ENCODE results near the gene DACH1. TPM values are rescaled to one million over a fixed set of nuclear protein-coding genes. Genes with fewer than 3 reads are reported as not detected.

Gene DACH1
- total and polyA plus RNA-seq, 2 of the 8 experiments (the other 6 are each of a cell fraction or from before 2014, with no cell fraction given): 0.12 to 0.67 TPM

DNA sequence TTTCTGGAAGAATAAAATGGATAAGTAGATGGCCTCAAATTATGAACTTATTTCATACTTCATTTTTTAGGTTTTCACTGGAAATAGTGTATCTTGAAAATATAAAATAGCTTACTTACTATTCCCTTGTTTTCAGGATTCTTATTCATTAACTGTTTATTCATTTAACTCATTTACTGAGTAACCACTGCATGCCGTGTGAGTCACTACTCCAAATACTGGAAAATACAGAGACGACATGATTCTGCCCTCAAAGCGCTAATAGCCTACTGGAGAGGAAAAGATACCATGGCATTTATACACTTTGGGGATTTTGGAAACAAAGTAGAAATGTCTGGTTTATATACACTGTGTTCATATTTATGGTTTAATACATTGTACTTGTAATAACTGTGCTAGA is 270.9 kb downstream of the DACH1 start (continued):
- no peak for TF ChIP-seq EP300 (IDR thresholded peaks at IDR 0.05; ENCODE audit: borderline replicate concordance in 1 of 2, low read depth in 2 of 2, low read length in 2 of 2)
- TF ChIP-seq EGR1 (IDR thresholded peaks at IDR 0.05; ENCODE audit: borderline replicate concordance, low read depth, low read length): no peak
- TF ChIP-seq SRF (IDR thresholded peaks at IDR 0.05; ENCODE audit: low read depth, low read length): no peak
- TF ChIP-seq, protein P1, sequence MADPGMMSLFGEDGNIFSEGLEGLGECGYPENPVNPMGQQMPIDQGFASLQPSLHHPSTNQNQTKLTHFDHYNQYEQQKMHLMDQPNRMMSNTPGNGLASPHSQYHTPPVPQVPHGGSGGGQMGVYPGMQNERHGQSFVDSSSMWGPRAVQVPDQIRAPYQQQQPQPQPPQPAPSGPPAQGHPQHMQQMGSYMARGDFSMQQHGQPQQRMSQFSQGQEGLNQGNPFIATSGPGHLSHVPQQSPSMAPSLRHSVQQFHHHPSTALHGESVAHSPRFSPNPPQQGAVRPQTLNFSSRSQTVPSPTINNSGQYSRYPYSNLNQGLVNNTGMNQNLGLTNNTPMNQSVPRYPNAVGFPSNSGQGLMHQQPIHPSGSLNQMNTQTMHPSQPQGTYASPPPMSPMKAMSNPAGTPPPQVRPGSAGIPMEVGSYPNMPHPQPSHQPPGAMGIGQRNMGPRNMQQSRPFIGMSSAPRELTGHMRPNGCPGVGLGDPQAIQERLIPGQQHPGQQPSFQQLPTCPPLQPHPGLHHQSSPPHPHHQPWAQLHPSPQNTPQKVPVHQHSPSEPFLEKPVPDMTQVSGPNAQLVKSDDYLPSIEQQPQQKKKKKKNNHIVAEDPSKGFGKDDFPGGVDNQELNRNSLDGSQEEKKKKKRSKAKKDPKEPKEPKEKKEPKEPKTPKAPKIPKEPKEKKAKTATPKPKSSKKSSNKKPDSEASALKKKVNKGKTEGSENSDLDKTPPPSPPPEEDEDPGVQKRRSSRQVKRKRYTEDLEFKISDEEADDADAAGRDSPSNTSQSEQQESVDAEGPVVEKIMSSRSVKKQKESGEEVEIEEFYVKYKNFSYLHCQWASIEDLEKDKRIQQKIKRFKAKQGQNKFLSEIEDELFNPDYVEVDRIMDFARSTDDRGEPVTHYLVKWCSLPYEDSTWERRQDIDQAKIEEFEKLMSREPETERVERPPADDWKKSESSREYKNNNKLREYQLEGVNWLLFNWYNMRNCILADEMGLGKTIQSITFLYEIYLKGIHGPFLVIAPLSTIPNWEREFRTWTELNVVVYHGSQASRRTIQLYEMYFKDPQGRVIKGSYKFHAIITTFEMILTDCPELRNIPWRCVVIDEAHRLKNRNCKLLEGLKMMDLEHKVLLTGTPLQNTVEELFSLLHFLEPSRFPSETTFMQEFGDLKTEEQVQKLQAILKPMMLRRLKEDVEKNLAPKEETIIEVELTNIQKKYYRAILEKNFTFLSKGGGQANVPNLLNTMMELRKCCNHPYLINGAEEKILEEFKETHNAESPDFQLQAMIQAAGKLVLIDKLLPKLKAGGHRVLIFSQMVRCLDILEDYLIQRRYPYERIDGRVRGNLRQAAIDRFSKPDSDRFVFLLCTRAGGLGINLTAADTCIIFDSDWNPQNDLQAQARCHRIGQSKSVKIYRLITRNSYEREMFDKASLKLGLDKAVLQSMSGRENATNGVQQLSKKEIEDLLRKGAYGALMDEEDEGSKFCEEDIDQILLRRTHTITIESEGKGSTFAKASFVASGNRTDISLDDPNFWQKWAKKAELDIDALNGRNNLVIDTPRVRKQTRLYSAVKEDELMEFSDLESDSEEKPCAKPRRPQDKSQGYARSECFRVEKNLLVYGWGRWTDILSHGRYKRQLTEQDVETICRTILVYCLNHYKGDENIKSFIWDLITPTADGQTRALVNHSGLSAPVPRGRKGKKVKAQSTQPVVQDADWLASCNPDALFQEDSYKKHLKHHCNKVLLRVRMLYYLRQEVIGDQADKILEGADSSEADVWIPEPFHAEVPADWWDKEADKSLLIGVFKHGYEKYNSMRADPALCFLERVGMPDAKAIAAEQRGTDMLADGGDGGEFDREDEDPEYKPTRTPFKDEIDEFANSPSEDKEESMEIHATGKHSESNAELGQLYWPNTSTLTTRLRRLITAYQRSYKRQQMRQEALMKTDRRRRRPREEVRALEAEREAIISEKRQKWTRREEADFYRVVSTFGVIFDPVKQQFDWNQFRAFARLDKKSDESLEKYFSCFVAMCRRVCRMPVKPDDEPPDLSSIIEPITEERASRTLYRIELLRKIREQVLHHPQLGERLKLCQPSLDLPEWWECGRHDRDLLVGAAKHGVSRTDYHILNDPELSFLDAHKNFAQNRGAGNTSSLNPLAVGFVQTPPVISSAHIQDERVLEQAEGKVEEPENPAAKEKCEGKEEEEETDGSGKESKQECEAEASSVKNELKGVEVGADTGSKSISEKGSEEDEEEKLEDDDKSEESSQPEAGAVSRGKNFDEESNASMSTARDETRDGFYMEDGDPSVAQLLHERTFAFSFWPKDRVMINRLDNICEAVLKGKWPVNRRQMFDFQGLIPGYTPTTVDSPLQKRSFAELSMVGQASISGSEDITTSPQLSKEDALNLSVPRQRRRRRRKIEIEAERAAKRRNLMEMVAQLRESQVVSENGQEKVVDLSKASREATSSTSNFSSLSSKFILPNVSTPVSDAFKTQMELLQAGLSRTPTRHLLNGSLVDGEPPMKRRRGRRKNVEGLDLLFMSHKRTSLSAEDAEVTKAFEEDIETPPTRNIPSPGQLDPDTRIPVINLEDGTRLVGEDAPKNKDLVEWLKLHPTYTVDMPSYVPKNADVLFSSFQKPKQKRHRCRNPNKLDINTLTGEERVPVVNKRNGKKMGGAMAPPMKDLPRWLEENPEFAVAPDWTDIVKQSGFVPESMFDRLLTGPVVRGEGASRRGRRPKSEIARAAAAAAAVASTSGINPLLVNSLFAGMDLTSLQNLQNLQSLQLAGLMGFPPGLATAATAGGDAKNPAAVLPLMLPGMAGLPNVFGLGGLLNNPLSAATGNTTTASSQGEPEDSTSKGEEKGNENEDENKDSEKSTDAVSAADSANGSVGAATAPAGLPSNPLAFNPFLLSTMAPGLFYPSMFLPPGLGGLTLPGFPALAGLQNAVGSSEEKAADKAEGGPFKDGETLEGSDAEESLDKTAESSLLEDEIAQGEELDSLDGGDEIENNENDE (IDR thresholded peaks at IDR 0.05; ENCODE audit: insufficient replicate concordance, low read length): no peak
- no peak for TF ChIP-seq NRF1 (IDR thresholded peaks at IDR 0.05; ENCODE audit: low read depth, low read length)
- TF ChIP-seq RFX5 (IDR thresholded peaks at IDR 0.05; ENCODE audit: borderline replicate concordance, low read depth, low read length): no peak

All from H1 (cell line).